ENCODE data around the gene UBA1. TPM values are rescaled to one million over a fixed set of nuclear protein-coding genes. Genes with fewer than 3 reads are reported as not detected.

Gene UBA1
- total and polyA plus RNA-seq, 2 of the 8 experiments (the other 6 are each of a cell fraction or from before 2014, with no cell fraction given) = 313 to 458 TPM

DNA sequence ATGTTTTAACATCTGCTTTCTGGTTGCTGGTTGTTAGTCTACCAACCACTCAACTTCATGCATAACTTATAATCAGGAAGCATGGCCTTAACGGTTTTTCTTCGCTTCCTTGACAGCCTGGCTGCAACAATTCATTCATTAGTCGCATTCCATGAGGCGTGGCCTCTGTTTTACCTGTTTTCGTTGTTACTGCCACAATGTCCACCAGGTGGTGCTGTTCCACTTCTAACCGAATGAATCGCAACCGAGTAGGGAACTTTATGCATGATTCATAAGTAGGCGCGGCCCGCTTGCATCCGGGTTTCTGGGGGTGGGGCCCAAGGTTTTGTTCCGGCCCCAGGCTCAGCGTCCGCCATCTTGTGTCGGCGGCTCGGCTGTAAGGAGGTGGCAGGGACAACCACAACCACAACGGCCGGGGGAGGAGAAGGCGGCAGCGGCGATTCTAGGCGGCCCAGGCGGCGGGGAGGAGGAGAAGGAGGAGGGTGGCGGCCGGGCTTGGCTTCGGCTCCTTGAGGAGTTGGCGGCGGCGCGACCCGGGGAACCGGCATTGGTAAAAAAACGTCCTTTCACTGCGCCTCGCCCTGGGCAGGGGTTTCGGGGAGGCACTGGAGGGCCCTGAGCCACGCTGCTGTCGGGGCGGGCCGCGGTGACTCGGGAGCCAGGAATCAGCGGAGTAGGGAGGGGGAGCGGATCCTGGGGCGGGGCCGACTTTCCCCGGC is at the start of gene UBA1 (continued):
- TF ChIP-seq CHD7 (IDR thresholded peaks at IDR 0.05; ENCODE audit: insufficient replicate concordance, low read length) = no peak
- TF ChIP-seq ASH2L (IDR thresholded peaks at IDR 0.05; ENCODE audit: low read length) = no peak
- TF ChIP-seq SIRT6 (IDR thresholded peaks at IDR 0.05; ENCODE audit: low read length) = no peak

Measured in H1 (cell line).